Measurements from ENCODE around the gene ZP3.

GRCh38 chr7:76409537-76409936 is 15.2 kb upstream of the ZP3 start, which contains the start of gene SSC4D:
- TF ChIP-seq CTCF (IDR thresholded peaks at IDR 0.05) (no peak), POLR2A (IDR thresholded peaks at IDR 0.05) (no peak)
